Activated T-helper 17 cell treated with anti-CD3 and anti-CD28 coated beads, Interleukin-2, amount 50 U/mL, for 72 hours (primary cell): ENCODE results near the gene CKM. TPM values are rescaled to one million over a fixed set of nuclear protein-coding genes. Genes with fewer than 3 reads are reported as not detected.
"Not testable (repeated sequence)": the region's sequence is repeated elsewhere in the genome, so short reads cannot be mapped to it uniquely, and the experiment has no call there.

ENCODE experiments used
- ATAC-seq: fragments of 150-1000 bp; cut with Tn5 transposase; replicated peaks from 2 replicates; pipeline ENCODE4 v1.10.0; 2021; ENCODE audit warnings: mild to moderate bottlenecking, moderate library complexity
- H3K27ac Mint-ChIP-seq: one replicate; pipeline ENCODE4 v1.8.0; 2022; ENCODE audit warnings: mixed read lengths
- H3K27me3 Mint-ChIP-seq: one replicate; pipeline ENCODE4 v1.8.0; 2022; ENCODE audit warnings: mixed read lengths
- H3K36me3 Mint-ChIP-seq: one replicate; pipeline ENCODE4 v1.8.0; 2022; ENCODE audit warnings: low read depth, mild to moderate bottlenecking, mixed read lengths
- H3K4me1 Mint-ChIP-seq: one replicate; pipeline ENCODE4 v1.8.0; 2022; ENCODE audit warnings: mixed read lengths
- H3K4me3 Mint-ChIP-seq: one replicate; pipeline ENCODE4 v1.8.0; 2022; ENCODE audit warnings: mild to moderate bottlenecking, mixed read lengths
- H3K9me3 Mint-ChIP-seq: one replicate; pipeline ENCODE4 v1.8.0; 2022; ENCODE audit warnings: mixed read lengths
- total RNA-seq, 2 donors: library from RNA; stranded (reverse); gene quantifications; one replicate each; pipeline ENCODE4 v1.2.3, GENCODE V29; 2022

The CKM gene
- total RNA-seq, 2 donors from 2014 or later, result not detected

GRCh38 chr19:45271098-45271734 lies 51.5 kb downstream of the CKM start:
- Mint-ChIP-seq H3K4me3 (no peak overlapping the region), H3K4me1 (no peaks in the 10 kb centered on the region), H3K36me3 (peaks cover 46% of the 10 kb centered on the region), H3K9me3 (no peaks in the 10 kb centered on the region), H3K27ac (no peak overlapping the region), H3K27me3 (no peaks in the 10 kb centered on the region)
- no peak for ATAC-seq

GRCh38 chr19:45269939-45270338 lies 52.7 kb downstream of the CKM start:
- not testable (repeated sequence) for H3K27ac Mint-ChIP-seq, H3K27me3 Mint-ChIP-seq, ATAC-seq, H3K9me3 Mint-ChIP-seq, H3K4me3 Mint-ChIP-seq, H3K4me1 Mint-ChIP-seq
- peaks cover 38% of the 10 kb centered on the region for H3K36me3 Mint-ChIP-seq

GRCh38 chr19:45267296-45267695 lies 55.4 kb downstream of the CKM start:
- Mint-ChIP-seq H3K4me3 (no peak overlapping the region), H3K27ac (no peak overlapping the region), H3K36me3 (peaks cover 15% of the 10 kb centered on the region), H3K4me1 (peaks cover 9% of the 10 kb centered on the region), H3K9me3 (no peaks in the 10 kb centered on the region), H3K27me3 (no peaks in the 10 kb centered on the region)
- ATAC-seq, result no peak

- H3K4me1 Mint-ChIP-seq, result peaks cover 9% of the 10 kb centered on the region
- no peaks in the 10 kb centered on the region for H3K9me3 Mint-ChIP-seq
- H3K27ac Mint-ChIP-seq, result no peak overlapping the region
- no peak for ATAC-seq
- no peak overlapping the region for H3K4me3 Mint-ChIP-seq
- H3K27me3 Mint-ChIP-seq, result no peaks in the 10 kb centered on the region
- H3K36me3 Mint-ChIP-seq, result no peaks in the 10 kb centered on the region
Measured at GRCh38 chr19:45265375-45265774, 57.3 kb downstream of the CKM start.

- no peak overlapping the region for H3K4me3 Mint-ChIP-seq
- H3K4me1 Mint-ChIP-seq, result peaks cover 9% of the 10 kb centered on the region
- ATAC-seq, result no peak
- H3K27ac Mint-ChIP-seq, result no peak overlapping the region
- no peaks in the 10 kb centered on the region for H3K36me3 Mint-ChIP-seq
- no peaks in the 10 kb centered on the region for H3K27me3 Mint-ChIP-seq
- no peaks in the 10 kb centered on the region for H3K9me3 Mint-ChIP-seq
Measured at GRCh38 chr19:45264781-45265317, 57.8 kb downstream of the CKM start.

GRCh38 chr19:45263013-45263412 lies 59.7 kb downstream of the CKM start:
- Mint-ChIP-seq H3K4me3 (no peak overlapping the region), H3K9me3 (no peaks in the 10 kb centered on the region), H3K27me3 (no peaks in the 10 kb centered on the region), H3K27ac (no peak overlapping the region), H3K4me1 (peaks cover 9% of the 10 kb centered on the region), H3K36me3 (no peaks in the 10 kb centered on the region)
- no peak for ATAC-seq

- peaks cover 9% of the 10 kb centered on the region for H3K4me1 Mint-ChIP-seq
- H3K9me3 Mint-ChIP-seq, result no peaks in the 10 kb centered on the region
Measured at GRCh38 chr19:45262570-45262969, 60.1 kb downstream of the CKM start.

GRCh38 chr19:45258862-45259261 lies 63.8 kb downstream of the CKM start:
- H3K9me3 Mint-ChIP-seq, result no peaks in the 10 kb centered on the region
- no peaks in the 10 kb centered on the region for H3K4me1 Mint-ChIP-seq
- no peaks in the 10 kb centered on the region for H3K27me3 Mint-ChIP-seq
- H3K27ac Mint-ChIP-seq, result no peak overlapping the region
- no peaks in the 10 kb centered on the region for H3K36me3 Mint-ChIP-seq
- no peak for ATAC-seq
- no peak overlapping the region for H3K4me3 Mint-ChIP-seq

More at GRCh38 chr19:45262570-45262969, 60.1 kb downstream of the CKM start:
- no peaks in the 10 kb centered on the region for H3K36me3 Mint-ChIP-seq
- no peaks in the 10 kb centered on the region for H3K27me3 Mint-ChIP-seq
- no peak overlapping the region for H3K27ac Mint-ChIP-seq
- ATAC-seq, result no peak
- no peak overlapping the region for H3K4me3 Mint-ChIP-seq

- peaks cover 12% of the 10 kb centered on the region for H3K4me1 Mint-ChIP-seq
- no peaks in the 10 kb centered on the region for H3K36me3 Mint-ChIP-seq
- H3K27me3 Mint-ChIP-seq, result no peaks in the 10 kb centered on the region
- no peak overlapping the region for H3K4me3 Mint-ChIP-seq
- H3K9me3 Mint-ChIP-seq, result no peaks in the 10 kb centered on the region
- no peak for ATAC-seq
- H3K27ac Mint-ChIP-seq, result no peak overlapping the region
Measured at GRCh38 chr19:45256836-45257235, 65.8 kb downstream of the CKM start.

Other genes starting within 250 kb of the CKM start
- gene ZNF296, start 246.4 kb downstream of the CKM start, total RNA-seq, result 10 to 100 TPM in 1 of 2 donors, 1 to 10 TPM in 1; 6.7 to 11.6 TPM
- 10 to 100 TPM; 56.9 to 57.2 TPM for gene GEMIN7, start 243.6 kb downstream of the CKM start, total RNA-seq
- gene PPP1R37, start 229.7 kb downstream of the CKM start, total RNA-seq, result 10 to 100 TPM; 19.8 to 27.7 TPM
- gene NKPD1, start 161.9 kb downstream of the CKM start, total RNA-seq, result under 1 TPM; 0.06 to 0.40 TPM
- 10 to 100 TPM; 12.9 to 32.1 TPM for gene TRAPPC6A, start 144.6 kb downstream of the CKM start, total RNA-seq
- gene BLOC1S3, start 144.1 kb downstream of the CKM start, total RNA-seq, result 10 to 100 TPM; 13.9 to 16.7 TPM
- gene EXOC3L2, start 77.5 kb downstream of the CKM start, total RNA-seq, result not detected
- 10 to 100 TPM; 21.8 to 26.6 TPM for gene MARK4, start 71.6 kb downstream of the CKM start, total RNA-seq
- gene KLC3, start 17.9 kb upstream of the CKM start, total RNA-seq, result under 1 TPM in 1 of 2 donors, not detected in 1; 0.24 TPM
- 10 to 100 TPM; 15.9 to 31.6 TPM for gene ERCC2, start 47.7 kb upstream of the CKM start, total RNA-seq
- 10 to 100 TPM; 21.0 to 66.8 TPM for gene PPP1R13L, start 82.2 kb upstream of the CKM start, total RNA-seq
- gene POLR1G, start 83.8 kb upstream of the CKM start, total RNA-seq, result 10 to 100 TPM; 11.2 to 23.6 TPM
- gene ERCC1, start 101.0 kb upstream of the CKM start, total RNA-seq, result 10 to 100 TPM; 27.6 to 33.2 TPM
- 10 to 100 TPM; 20.7 to 39.2 TPM for gene FOSB, start 145.1 kb upstream of the CKM start, total RNA-seq
- gene RTN2, start 174.2 kb upstream of the CKM start, total RNA-seq, result 1 to 10 TPM; 5.3 to 8.6 TPM
- 1 to 10 TPM; 4.3 to 5.2 TPM for gene PPM1N, start 175.6 kb upstream of the CKM start, total RNA-seq
- gene VASP, start 184.6 kb upstream of the CKM start, total RNA-seq, result 100 to 1,000 TPM; 151 to 196 TPM